GM18907 (cell line): Measurements from ENCODE around the gene SNX27.
"Not testable (repeated sequence)": the region's sequence is repeated elsewhere in the genome, so short reads cannot be mapped to it uniquely, and the experiment has no call there.

ENCODE experiments used
- ATAC-seq: cut with Tn5 transposase; IDR thresholded peaks from one replicate; pipeline ENCODE4 v1.9.1; 2021; ENCODE audit warnings: mild to moderate bottlenecking, moderate library complexity; ENCODE audit not compliant: unreplicated experiment

The SNX27 gene

GRCh38 chr1:151602550-151602949 is 9.3 kb upstream of the SNX27 start:
- ATAC-seq = not testable (repeated sequence)

GRCh38 chr1:151604291-151604690 is 7.6 kb upstream of the SNX27 start:
- ATAC-seq = no peak

- no peak for ATAC-seq
These were observed 5.5 kb upstream of the SNX27 start for GRCh38 chr1:151606384-151606783.

DNA sequence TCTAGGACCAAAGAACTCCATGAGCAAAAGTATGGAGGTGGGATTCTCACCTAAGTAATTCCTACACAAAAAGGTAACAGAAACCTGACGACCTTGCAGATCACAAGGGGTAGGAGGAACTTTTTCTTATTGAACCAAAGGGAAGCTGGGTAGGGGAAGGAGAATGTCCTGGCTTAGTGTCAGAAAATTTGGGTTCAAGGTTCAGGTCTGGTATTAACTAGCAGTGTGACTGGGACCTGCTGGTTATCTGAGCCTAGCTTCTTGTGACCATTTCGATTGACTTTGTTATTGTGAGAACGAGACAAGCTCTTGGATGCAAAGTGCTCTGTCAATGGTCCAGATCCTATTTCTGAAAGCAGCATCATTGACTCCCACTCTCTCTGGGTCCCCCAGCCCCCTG is 5.0 kb upstream of the SNX27 start:
- no peak for ATAC-seq

DNA sequence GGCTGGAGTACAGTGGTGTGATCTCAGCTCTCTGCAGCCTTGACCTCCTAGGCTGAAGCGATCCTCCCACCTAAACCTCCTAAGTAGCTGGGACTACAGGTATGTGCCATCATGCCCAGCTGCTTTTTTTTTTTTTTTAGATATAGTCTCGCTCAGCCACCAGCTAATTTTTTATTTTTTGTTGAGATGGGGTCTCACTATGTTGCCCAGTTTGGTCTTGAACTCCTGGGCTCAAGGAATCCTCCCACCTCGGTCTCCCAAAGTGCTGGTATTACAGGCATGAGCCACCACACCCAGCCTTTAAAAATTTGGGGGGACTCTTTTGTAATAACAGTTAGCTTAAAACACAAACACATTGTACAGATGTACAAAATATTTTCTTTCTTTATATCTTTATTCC is 1.7 kb upstream of the SNX27 start:
- no peak for ATAC-seq

DNA sequence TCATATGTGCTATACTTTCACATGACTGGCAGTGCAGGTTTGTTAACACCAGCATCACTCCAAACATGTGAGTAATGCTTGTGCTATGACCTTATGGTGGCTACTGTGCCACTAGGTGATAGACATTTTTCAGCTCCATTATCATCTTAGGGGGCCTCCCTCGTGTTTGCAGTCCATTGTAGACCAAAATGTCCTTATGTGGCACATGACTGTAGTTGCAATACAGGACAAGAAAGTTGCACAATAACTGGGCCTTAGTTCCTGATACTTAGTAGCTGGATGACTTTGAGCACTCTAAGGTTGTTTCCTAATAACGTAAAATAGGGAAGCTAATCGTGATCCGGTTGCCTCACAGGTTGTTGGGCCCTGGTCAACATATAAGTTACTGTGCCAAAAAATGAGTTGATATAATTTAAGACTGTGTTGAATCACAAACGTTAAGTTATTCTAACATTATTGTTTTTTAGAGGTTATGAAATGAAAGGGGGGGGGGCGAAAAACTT is 511 bp upstream of the SNX27 start:
- ATAC-seq = no peak

GRCh38 chr1:151612501-151613281 is 841 bp downstream of the SNX27 start:
- no peak for ATAC-seq

- ATAC-seq = no peak
These were observed 1.5 kb downstream of the SNX27 start for GRCh38 chr1:151613282-151613780.

GRCh38 chr1:151615711-151616504 is 4.1 kb downstream of the SNX27 start:
- ATAC-seq = no peak

GRCh38 chr1:151616505-151616849 is 4.6 kb downstream of the SNX27 start:
- no peak for ATAC-seq

DNA sequence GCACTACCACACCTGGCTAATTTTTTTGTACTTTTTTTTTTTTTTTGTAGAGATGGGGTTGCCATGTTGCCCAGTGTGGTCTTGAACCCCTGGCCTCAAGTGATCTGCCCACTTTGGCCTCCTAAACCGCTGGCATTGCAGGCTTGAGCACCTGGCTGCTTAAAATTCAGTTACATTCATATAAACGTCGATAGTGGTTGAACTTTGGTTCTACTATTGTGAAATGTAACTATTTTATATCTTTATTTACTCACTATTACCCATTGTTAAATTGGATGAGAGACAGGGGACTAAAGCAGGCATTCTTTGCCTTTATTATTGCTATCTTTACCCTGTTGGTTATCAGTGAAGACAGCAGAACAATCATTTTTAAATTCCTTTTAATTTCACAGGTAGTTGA is 6.2 kb downstream of the SNX27 start:
- no peak for ATAC-seq

GRCh38 chr1:151618470-151618869 is 6.6 kb downstream of the SNX27 start:
- no peak for ATAC-seq

- ATAC-seq = not testable (repeated sequence)
These were observed 7.1 kb downstream of the SNX27 start for GRCh38 chr1:151618996-151619395.

GRCh38 chr1:151619489-151620093 is 7.7 kb downstream of the SNX27 start:
- ATAC-seq = no peak

DNA sequence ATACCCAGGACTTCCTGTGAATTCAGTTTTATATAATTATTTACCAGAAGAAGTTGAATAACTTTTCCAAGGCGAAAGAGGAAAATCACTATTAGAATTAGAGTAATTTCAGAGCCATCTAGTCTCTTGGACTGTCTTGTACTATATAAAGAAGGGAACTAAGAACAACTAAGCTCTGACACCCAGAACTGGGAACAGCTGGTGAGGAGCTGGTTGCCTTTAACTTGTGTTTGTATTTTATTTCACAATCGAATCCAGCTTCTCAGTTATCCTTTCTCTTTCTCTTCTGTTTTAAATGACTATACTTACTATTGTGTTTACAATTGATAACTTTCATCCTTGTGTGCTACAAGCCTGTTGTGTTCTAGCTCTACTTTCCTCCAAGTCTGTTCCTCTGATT is 8.4 kb downstream of the SNX27 start:
- no peak for ATAC-seq

- no peak for ATAC-seq
These were observed 9.5 kb downstream of the SNX27 start for GRCh38 chr1:151621351-151621750.

- ATAC-seq = no peak
These were observed 12.9 kb downstream of the SNX27 start for GRCh38 chr1:151624783-151625182.

DNA sequence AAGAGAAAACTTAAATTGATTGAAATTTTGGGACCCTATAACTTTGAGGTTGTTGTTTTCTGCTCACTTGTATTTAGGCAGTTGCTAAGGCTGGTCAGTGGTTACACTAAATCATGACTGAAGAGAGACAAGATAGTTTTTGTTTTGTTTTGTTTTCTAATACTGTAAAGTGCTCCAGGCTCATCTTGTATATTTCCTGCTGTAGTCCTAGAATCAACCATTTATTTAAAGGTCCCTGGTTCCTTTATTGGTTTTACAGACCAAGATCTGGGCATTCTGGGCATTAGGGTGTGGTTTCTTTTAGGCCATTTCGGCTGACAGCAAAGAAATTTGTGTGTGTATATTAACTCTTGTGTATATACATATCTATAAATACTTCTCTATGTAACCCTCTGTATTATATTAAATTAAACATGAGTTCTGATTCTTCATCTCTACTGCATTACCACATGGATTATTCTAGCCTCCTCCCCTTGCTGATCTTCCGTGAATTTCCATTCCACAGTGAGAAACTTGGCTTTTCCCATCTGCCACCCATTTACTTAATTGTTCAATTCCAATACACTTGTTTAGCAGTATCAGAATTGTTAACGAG is 15.0 kb downstream of the SNX27 start:
- ATAC-seq = no peak

DNA sequence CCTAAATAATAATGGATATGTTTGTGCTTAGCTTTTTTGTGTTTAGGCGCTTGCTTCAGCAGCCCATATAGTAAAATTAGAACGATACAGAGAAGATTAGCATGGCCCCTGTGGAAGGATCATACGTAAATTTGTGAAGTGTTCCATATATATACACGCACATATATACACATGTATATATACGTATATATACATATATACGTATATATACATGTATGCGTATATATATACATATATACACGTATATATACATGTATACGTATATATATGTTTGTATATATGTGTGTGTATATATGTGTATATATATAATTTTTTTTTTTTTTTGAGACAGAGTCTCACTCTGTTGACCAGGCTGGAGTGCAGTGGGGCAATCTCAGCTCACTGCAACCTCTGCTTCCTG is 17.4 kb downstream of the SNX27 start:
- no peak for ATAC-seq

GRCh38 chr1:151635479-151636072 is 23.7 kb downstream of the SNX27 start:
- no peak for ATAC-seq
